Bronchial epithelial cell (primary cell): ENCODE results near the gene LIMD2. TPM values are rescaled to one million over a fixed set of nuclear protein-coding genes. Genes with fewer than 3 reads are reported as not detected.
A peak's percentile ranks its signal among the peaks of the same experiment; 100 is the strongest.

Experiments
- DNase-seq: peaks from one replicate; pipeline ENCODE4 v3.0.0-alpha.2; 2010; ENCODE audit warnings: low read depth
- FAIRE-seq: peaks from 2 replicates; lab custom pipeline; 2011; peaks lifted over from hg19 to GRCh38; lab: Jason Lieb, UNC
- H3K27me3 ChIP-seq: 2 replicates; pipeline ENCODE4 v1.5.1; 2011; ENCODE audit warnings: low read length; ENCODE audit not compliant: control insufficient read depth, insufficient read depth
- H3K36me3 ChIP-seq: 2 replicates; pipeline ENCODE4 v1.5.1; 2011; ENCODE audit warnings: low read length; ENCODE audit not compliant: control insufficient read depth, insufficient read depth
- H3K4me3 ChIP-seq: 2 replicates; pipeline ENCODE4 v1.5.1; 2011; ENCODE audit warnings: mild to moderate bottlenecking, low read depth, low read length, control low read depth
- CTCF ChIP-seq: IDR thresholded peaks from 2 replicates; pipeline ENCODE4 v1.5.1; 2011; ENCODE audit warnings: mild to moderate bottlenecking, moderate library complexity, low read length, control low read depth, inconsistent platforms; ENCODE audit not compliant: insufficient read depth, severe bottlenecking
- total RNA-seq: library from RNA; depleted of rRNA; stranded (reverse); fragments of >200 nt; gene quantifications from 2 replicates; pipeline ENCODE4 v1.2.1, GENCODE V29; 2014

LIMD2 gene
- total RNA-seq, 1 donor from 2014 or later = 0.53 TPM

GRCh38 chr17:63707151-63707550 is 7.2 kb upstream of the LIMD2 start:
- H3K36me3 ChIP-seq = peaks cover 11% of the 10 kb centered on the region
- no peak for TF ChIP-seq CTCF
- FAIRE-seq = no peak

GRCh38 chr17:63706336-63707082 is 6.6 kb upstream of the LIMD2 start:
- H3K4me3 ChIP-seq = no peak overlapping the region
- peak; percentile 60 for FAIRE-seq
- no peak for TF ChIP-seq CTCF
- no peaks in the 10 kb centered on the region for H3K27me3 ChIP-seq
- H3K36me3 ChIP-seq = peaks cover 11% of the 10 kb centered on the region
- no peak for DNase-seq

More at GRCh38 chr17:63707151-63707550, 7.2 kb upstream of the LIMD2 start:
- DNase-seq = no peak
- Histone ChIP-seq H3K4me3 (no peak overlapping the region), H3K27me3 (no peaks in the 10 kb centered on the region)

- no peak for FAIRE-seq
- TF ChIP-seq CTCF = no peak
- no peak overlapping the region for H3K4me3 ChIP-seq
- no peaks in the 10 kb centered on the region for H3K27me3 ChIP-seq
- no peak for DNase-seq
- H3K36me3 ChIP-seq = peaks cover 9% of the 10 kb centered on the region
These were observed 5.7 kb upstream of the LIMD2 start for GRCh38 chr17:63705657-63706056.

GRCh38 chr17:63704836-63705235 is 4.9 kb upstream of the LIMD2 start:
- no peak for DNase-seq
- FAIRE-seq = no peak
- H3K36me3 ChIP-seq = peaks cover 9% of the 10 kb centered on the region
- no peaks in the 10 kb centered on the region for H3K27me3 ChIP-seq
- no peak overlapping the region for H3K4me3 ChIP-seq
- no peak for TF ChIP-seq CTCF

GRCh38 chr17:63704259-63704576 is 4.3 kb upstream of the LIMD2 start:
- no peak for TF ChIP-seq CTCF
- no peak for DNase-seq
- Histone ChIP-seq H3K4me3 (no peak overlapping the region), H3K36me3 (peaks cover 7% of the 10 kb centered on the region), H3K27me3 (no peaks in the 10 kb centered on the region)
- FAIRE-seq = no peak

GRCh38 chr17:63703556-63704258 is 3.8 kb upstream of the LIMD2 start:
- H3K27me3 ChIP-seq = no peaks in the 10 kb centered on the region
- FAIRE-seq (no peak), DNase-seq (no peak)
- H3K36me3 ChIP-seq = peaks cover 5% of the 10 kb centered on the region
- H3K4me3 ChIP-seq = no peak overlapping the region
- no peak for TF ChIP-seq CTCF
